Osteoblast (primary cell): Measurements from ENCODE around the gene C7orf25. TPM values are rescaled to one million over a fixed set of nuclear protein-coding genes. Genes with fewer than 3 reads are reported as not detected.

Experiments
- DNase-seq: peaks from one replicate; pipeline ENCODE4 v3.0.0; 2011; ENCODE audit warnings: low spot score, mixed read lengths; ENCODE audit not compliant: insufficient read length; ENCODE audit errors: missing footprints
- H2AFZ ChIP-seq: 2 replicates; pipeline ENCODE4 v1.6.0; 2011; ENCODE audit warnings: mild to moderate bottlenecking, low read length
- H3K27ac ChIP-seq: 2 replicates; pipeline ENCODE4 v1.5.1; 2011; ENCODE audit warnings: mild to moderate bottlenecking, low read depth, low read length, moderate library complexity
- H3K27me3 ChIP-seq: 2 replicates; pipeline ENCODE4 v1.6.0; 2012; ENCODE audit warnings: mild to moderate bottlenecking, control low read depth, inconsistent platforms, low read length, moderate library complexity; ENCODE audit not compliant: insufficient read depth
- H3K36me3 ChIP-seq: 2 replicates; pipeline ENCODE4 v1.5.1; 2011; ENCODE audit warnings: mild to moderate bottlenecking, low read length, control low read depth, moderate library complexity; ENCODE audit not compliant: insufficient read depth
- H3K4me1 ChIP-seq: 2 replicates; pipeline ENCODE4 v1.5.1; 2011; ENCODE audit warnings: mild to moderate bottlenecking, low read length, control low read depth, moderate library complexity; ENCODE audit not compliant: insufficient read depth
- H3K4me2 ChIP-seq: 2 replicates; pipeline ENCODE4 v1.6.0; 2011; ENCODE audit warnings: mild to moderate bottlenecking, low read length; ENCODE audit not compliant: insufficient read depth
- H3K4me3 ChIP-seq: fragments of 200-600 bp; sonication (generic); 3 replicates; pipeline ENCODE4 v1.5.1; 2012; ENCODE audit warnings: mild to moderate bottlenecking, low read length, inconsistent platforms; ENCODE audit not compliant: insufficient read depth
- H3K79me2 ChIP-seq: 2 replicates; pipeline ENCODE4 v1.6.0; 2012; ENCODE audit warnings: mild to moderate bottlenecking, low read length, control low read depth, inconsistent platforms; ENCODE audit not compliant: insufficient read depth
- H3K9me3 ChIP-seq: 2 replicates; pipeline ENCODE4 v1.5.1; 2011; ENCODE audit warnings: low read depth, low read length, control low read depth
- H4K20me1 ChIP-seq: 2 replicates; pipeline ENCODE4 v1.6.0; 2012; ENCODE audit warnings: mild to moderate bottlenecking, low read length, control low read depth; ENCODE audit not compliant: insufficient read depth
- total RNA-seq: library from RNA; depleted of rRNA; stranded (reverse); fragments of >200 nt; gene quantifications from 2 replicates; pipeline ENCODE4 v1.2.3, GENCODE V29; 2012
- TF ChIP-seq, protein P1 (sequence below): IDR thresholded peaks from 2 replicates; pipeline ENCODE4 v1.5.1; 2011; ENCODE audit warnings: mild to moderate bottlenecking, low read depth, low read length, moderate library complexity; ENCODE audit errors: extremely low read depth

C7orf25 gene
- total RNA-seq, 1 donor: 8.7 TPM

- no peaks in the 10 kb centered on the region for H3K27me3 ChIP-seq
- H3K27ac ChIP-seq: no peak overlapping the region
- no peaks in the 10 kb centered on the region for H3K36me3 ChIP-seq
- H3K4me1 ChIP-seq: no peaks in the 10 kb centered on the region
- DNase-seq: no peak
- H3K9me3 ChIP-seq: no peaks in the 10 kb centered on the region
- no peak overlapping the region for H2AFZ ChIP-seq
- TF ChIP-seq, protein P1, sequence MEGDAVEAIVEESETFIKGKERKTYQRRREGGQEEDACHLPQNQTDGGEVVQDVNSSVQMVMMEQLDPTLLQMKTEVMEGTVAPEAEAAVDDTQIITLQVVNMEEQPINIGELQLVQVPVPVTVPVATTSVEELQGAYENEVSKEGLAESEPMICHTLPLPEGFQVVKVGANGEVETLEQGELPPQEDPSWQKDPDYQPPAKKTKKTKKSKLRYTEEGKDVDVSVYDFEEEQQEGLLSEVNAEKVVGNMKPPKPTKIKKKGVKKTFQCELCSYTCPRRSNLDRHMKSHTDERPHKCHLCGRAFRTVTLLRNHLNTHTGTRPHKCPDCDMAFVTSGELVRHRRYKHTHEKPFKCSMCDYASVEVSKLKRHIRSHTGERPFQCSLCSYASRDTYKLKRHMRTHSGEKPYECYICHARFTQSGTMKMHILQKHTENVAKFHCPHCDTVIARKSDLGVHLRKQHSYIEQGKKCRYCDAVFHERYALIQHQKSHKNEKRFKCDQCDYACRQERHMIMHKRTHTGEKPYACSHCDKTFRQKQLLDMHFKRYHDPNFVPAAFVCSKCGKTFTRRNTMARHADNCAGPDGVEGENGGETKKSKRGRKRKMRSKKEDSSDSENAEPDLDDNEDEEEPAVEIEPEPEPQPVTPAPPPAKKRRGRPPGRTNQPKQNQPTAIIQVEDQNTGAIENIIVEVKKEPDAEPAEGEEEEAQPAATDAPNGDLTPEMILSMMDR: no peak
- H4K20me1 ChIP-seq: no peaks in the 10 kb centered on the region
- H3K4me3 ChIP-seq: no peak overlapping the region
- H3K4me2 ChIP-seq: no peak overlapping the region
- no peaks in the 10 kb centered on the region for H3K79me2 ChIP-seq
Measured at GRCh38 chr7:42869131-42870020, 42.5 kb downstream of the C7orf25 start.

DNA sequence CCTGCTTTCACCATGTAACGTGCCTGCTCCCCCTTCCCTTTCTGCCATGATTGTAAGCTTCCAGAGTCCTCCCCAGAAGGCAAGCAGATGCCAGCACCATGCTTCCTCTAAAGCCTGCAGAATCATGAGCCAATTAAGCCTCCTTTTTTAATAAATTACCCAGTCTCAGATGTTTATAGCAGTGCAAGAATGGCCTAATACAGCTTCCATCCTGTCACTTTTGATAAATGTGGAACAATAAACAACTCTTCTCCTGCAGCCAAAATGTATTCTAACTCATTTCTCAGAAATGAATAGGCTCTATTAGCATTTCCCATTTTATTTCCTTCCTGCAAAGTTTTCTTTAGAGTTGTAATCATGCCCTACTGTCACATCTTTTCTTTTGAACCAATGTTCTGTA, 43.4 kb downstream of the C7orf25 start:
- H3K4me1 ChIP-seq: no peaks in the 10 kb centered on the region
- H2AFZ ChIP-seq: no peak overlapping the region
- no peaks in the 10 kb centered on the region for H4K20me1 ChIP-seq
- TF ChIP-seq, protein P1: no peak
- no peaks in the 10 kb centered on the region for H3K9me3 ChIP-seq
- no peaks in the 10 kb centered on the region for H3K36me3 ChIP-seq
- H3K27ac ChIP-seq: no peak overlapping the region
- no peak overlapping the region for H3K4me2 ChIP-seq
- no peaks in the 10 kb centered on the region for H3K27me3 ChIP-seq
- no peak overlapping the region for H3K4me3 ChIP-seq
- no peaks in the 10 kb centered on the region for H3K79me2 ChIP-seq
- DNase-seq: no peak

Other genes with a start within 250 kb of the C7orf25 start
- 50.3 and 59.2 TPM in 2 replicates for gene PSMA2, start 20.1 kb upstream of the C7orf25 start, total RNA-seq
- gene MRPL32, start 20.3 kb upstream of the C7orf25 start, total RNA-seq: 35.5 and 42.1 TPM in 2 replicates
- 2.9 and 6.5 TPM in 2 replicates for gene HECW1, start 200.6 kb upstream of the C7orf25 start, total RNA-seq